Endothelial cell of umbilical vein (primary cell): ENCODE results near the gene LGR4. TPM values are rescaled to one million over a fixed set of nuclear protein-coding genes. Genes with fewer than 3 reads are reported as not detected.

ENCODE experiments used
- BruUV-seq: library from RNA; stranded (reverse); fragments of 400-500 nt; replicated peaks from 2 replicates; lab custom pipeline; 2021; lab: Mats Ljungman, UMichigan
- CTCF ChIA-PET: fragments of 300-600, 350-600 bp; sonication (Branson Sonifier 250); formaldehyde crosslinking; loops from one replicate; lab custom pipeline; 2021; ENCODE audit warnings: antibody characterized with exemption, inconsistent platforms; lab: Charles Lee
- POLR2A ChIA-PET: fragments of 300-600, 350-600 bp; sonication (Branson Sonifier 250); formaldehyde crosslinking; loops from one replicate; lab custom pipeline; 2021; ENCODE audit warnings: antibody characterized with exemption, inconsistent platforms; lab: Charles Lee
- DNase-seq: peaks from one replicate; pipeline ENCODE4 v3.0.0-alpha.2; 2011; ENCODE audit warnings: low read depth, low spot score
- FAIRE-seq: peaks from 2 replicates; lab custom pipeline; 2011; peaks lifted over from hg19 to GRCh38; lab: Jason Lieb, UNC
- H2AFZ ChIP-seq: 2 replicates; pipeline ENCODE4 v1.6.0; 2012; ENCODE audit warnings: low read depth, low read length, control low read depth, inconsistent platforms
- H3K27ac ChIP-seq: 2 replicates; pipeline ENCODE4 v1.5.1; 2011; ENCODE audit warnings: low read depth, mild to moderate bottlenecking, control low read depth, low read length, moderate library complexity; ENCODE audit not compliant: insufficient read depth
- H3K27me3 ChIP-seq, 2 experiments: 2 replicates each; pipeline versions ENCODE4 v1.6.0 to v1.6.1; 2011; ENCODE audit warnings: low read length in 2 of 2, mixed read lengths in 1 of 2; ENCODE audit not compliant: control insufficient read depth in 2 of 2, insufficient read depth in 2 of 2
- H3K36me3 ChIP-seq, 2 experiments: 2 replicates in 1 of 2; 3 replicates in 1 of 2; pipeline ENCODE4 v1.5.1; 2011; ENCODE audit warnings: low read length in 2 of 2, mild to moderate bottlenecking in 1 of 2, moderate library complexity in 1 of 2; ENCODE audit not compliant: control insufficient read depth in 2 of 2, insufficient read depth in 2 of 2; ENCODE audit errors: extremely low read depth in 1 of 2
- H3K4me1 ChIP-seq: 3 replicates; pipeline ENCODE4 v1.5.1; 2011; ENCODE audit warnings: mild to moderate bottlenecking, low read length; ENCODE audit not compliant: control insufficient read depth, insufficient read depth; ENCODE audit errors: extremely low read depth
- H3K4me2 ChIP-seq: 2 replicates; pipeline ENCODE4 v1.6.1; 2011; ENCODE audit warnings: low read length, control low read depth, mixed read lengths; ENCODE audit not compliant: insufficient read depth
- H3K4me3 ChIP-seq, 3 experiments: fragments of 200-600 bp in 1 of 3; sonication (generic), shearing (Covaris generic) in 1 of 3; replicated peaks in 1 of 3; 2 replicates each; pipeline ENCODE4 v1.5.1; 2011 to 2016; ENCODE audit warnings: control low read depth in 3 of 3, low read length in 3 of 3, mild to moderate bottlenecking in 2 of 3, inconsistent platforms in 1 of 3, low read depth in 1 of 3, moderate library complexity in 1 of 3; ENCODE audit not compliant: insufficient read depth in 1 of 3
- H3K79me2 ChIP-seq: 2 replicates; pipeline ENCODE4 v1.6.0; 2012; ENCODE audit warnings: low read length, inconsistent platforms; ENCODE audit not compliant: control insufficient read depth, insufficient read depth
- H3K9ac ChIP-seq: replicated peaks from 2 replicates; pipeline ENCODE3; 2011; ENCODE audit warnings: low read length, control low read depth; ENCODE audit not compliant: insufficient read depth; ENCODE audit errors: extremely low read depth
- H3K9me1 ChIP-seq: replicated peaks from 3 replicates; pipeline ENCODE4 v1.6.0; 2011; ENCODE audit warnings: mild to moderate bottlenecking, low read length; ENCODE audit not compliant: control insufficient read depth, insufficient read depth; ENCODE audit errors: extremely low read depth
- H3K9me3 ChIP-seq: replicated peaks from 2 replicates; pipeline ENCODE4 v1.5.1; 2012; ENCODE audit warnings: low read length, inconsistent platforms; ENCODE audit not compliant: control insufficient read depth, insufficient read depth
- H4K20me1 ChIP-seq: replicated peaks from 2 replicates; pipeline ENCODE3; 2011; ENCODE audit warnings: mild to moderate bottlenecking, low read length; ENCODE audit not compliant: control insufficient read depth, insufficient read depth; ENCODE audit errors: extremely low read depth
- CTCF ChIP-seq, 2 donors: IDR thresholded peaks; 1 replicate in 1 of 2; 2 replicates in 1 of 2; pipeline ENCODE4 v1.5.1; 2011; ENCODE audit warnings: low read length in 2 of 2, mild to moderate bottlenecking in 2 of 2, moderate library complexity in 2 of 2, control low read depth in 1 of 2, inconsistent platforms in 1 of 2, low read depth in 1 of 2; ENCODE audit not compliant: insufficient read depth in 1 of 2; ENCODE audit errors: extremely low read depth in 1 of 2
- EZH2 ChIP-seq: IDR thresholded peaks from 2 replicates; pipeline ENCODE4 v1.6.1; 2012; ENCODE audit warnings: borderline replicate concordance, low read depth, mild to moderate bottlenecking, moderate library complexity, low read length, inconsistent platforms; ENCODE audit not compliant: severe bottlenecking
- FOS ChIP-seq: IDR thresholded peaks from 2 replicates; pipeline ENCODE4 v1.6.1; 2011; ENCODE audit warnings: mild to moderate bottlenecking, low read length, moderate library complexity, borderline replicate concordance; ENCODE audit not compliant: insufficient read depth
- GATA2 ChIP-seq: IDR thresholded peaks from 2 replicates; pipeline ENCODE4 v1.7.0; 2011; ENCODE audit warnings: low read depth, mild to moderate bottlenecking, moderate library complexity, mixed read lengths, low read length; ENCODE audit not compliant: insufficient read length, insufficient read depth
- JUN ChIP-seq: IDR thresholded peaks from 2 replicates; pipeline ENCODE4 v1.6.1; 2011; ENCODE audit warnings: borderline replicate concordance, low read depth; ENCODE audit not compliant: insufficient read length, insufficient read depth
- MAX ChIP-seq: IDR thresholded peaks from 2 replicates; pipeline ENCODE4 v1.6.1; 2011; ENCODE audit not compliant: insufficient read depth, insufficient read length
- MYC ChIP-seq: IDR thresholded peaks from one replicate; pipeline ENCODE4 v1.6.1; 2011; ENCODE audit warnings: mild to moderate bottlenecking, low read depth, low read length
- POLR2A ChIP-seq: IDR thresholded peaks from 2 replicates; pipeline ENCODE4 v1.6.1; 2012; ENCODE audit warnings: low read depth, mild to moderate bottlenecking, control low read depth, low read length
- POLR2AphosphoS5 ChIP-seq: IDR thresholded peaks from 2 replicates; pipeline ENCODE4 v1.6.1; 2012; ENCODE audit warnings: low read depth, mild to moderate bottlenecking, control low read depth, low read length, moderate library complexity; ENCODE audit not compliant: insufficient read depth
- dilution Hi-C: fragments of 300-500 bp; cut with MboI; formaldehyde crosslinking; loops from one replicate; pipeline ENCODE4 v1.15.0; 2019; ENCODE audit warnings: low sequenced_read_pairs; ENCODE audit not compliant: extremely low pct_ligation_motif_present
- intact Hi-C: fragments of 100-400 bp; cut with micrococcal nuclease; formaldehyde crosslinking; loops from one replicate; pipeline ENCODE4 v1.10.0; 2022
- polyA plus RNA-seq, 4 experiments: library from polyadenylated mRNA; depleted of rRNA in 3 of 4; stranded (reverse) in 3 of 4; unstranded in 1 of 4; fragments of >200 nt; gene quantifications; 2 replicates each; pipeline versions ENCODE4 v1.2.1 to v1.2.3, GENCODE V29; 2011 to 2012; ENCODE audit warnings: missing spikeins in 1 of 4
- total RNA-seq: library from RNA; stranded (reverse); gene quantifications from 2 replicates; pipeline ENCODE4 v1.2.3, GENCODE V29; 2021

Gene LGR4
- total and polyA plus RNA-seq, 2 donors (not counting 3 experiments of a cell fraction or from before 2014, with no cell fraction given): 1.3 to 3.1 TPM

DNA sequence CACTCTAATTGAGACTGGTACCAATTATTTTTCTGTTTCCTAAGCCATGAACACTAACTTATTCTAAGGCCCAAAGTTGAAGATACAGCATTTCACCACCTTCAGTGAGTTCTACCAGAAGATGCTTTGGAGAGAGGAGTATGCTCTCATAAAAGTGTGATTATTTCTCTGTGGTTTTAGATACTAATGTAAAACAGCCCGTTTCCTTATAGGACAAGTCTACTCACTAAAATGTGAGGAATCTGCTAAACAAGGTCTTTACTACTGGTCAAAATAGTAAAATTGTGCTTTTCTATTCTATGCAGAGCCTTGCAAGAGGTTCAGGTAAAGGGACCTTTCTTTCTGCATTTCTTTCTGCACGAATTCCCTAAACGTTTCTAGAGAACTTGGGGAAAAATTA lies 2.4 kb downstream of the LGR4 start:
- Histone ChIP-seq H4K20me1 (no peaks in the 10 kb centered on the region), H3K4me1 (peaks cover 15% of the 10 kb centered on the region), H3K9me1 (no peaks in the 10 kb centered on the region), H3K9me3 (no peaks in the 10 kb centered on the region), H3K4me3 (no peak overlapping the region), H3K9ac (no peak overlapping the region), H3K27ac (no peak overlapping the region), H3K4me2 (no peak overlapping the region), H3K36me3 (no peaks in the 10 kb centered on the region), H3K27me3 (peaks cover 0 to 2% of the 10 kb centered on the region in 2 experiments), H3K79me2 (no peaks in the 10 kb centered on the region), H2AFZ (no peak overlapping the region)
- DNase-seq (no peak), FAIRE-seq (no peak)
- CTCF ChIA-PET: interaction anchor here (0.8 kb wide), 1 partner anchor 15 kb away, joined by 4 read pairs; no protein-coding TSS in a partner anchor
- no TSS peak for BruUV-seq
- POLR2A ChIA-PET: no interaction called here
- dilution Hi-C loops: no loop called here
- TF ChIP-seq FOS: no peak
- no peak for TF ChIP-seq CTCF (IDR thresholded peaks at IDR 0.05; ENCODE audit: extremely low read depth in 1 of 2, insufficient read depth in 1 of 2, low read depth in 1 of 2, low read length in 2 of 2)
- TF ChIP-seq MYC: no peak
- no peak for TF ChIP-seq JUN
- no peak for TF ChIP-seq GATA2
- no peak for TF ChIP-seq POLR2AphosphoS5
- TF ChIP-seq EZH2: no peak
- no peak for TF ChIP-seq MAX
- TF ChIP-seq POLR2A: no peak
- intact Hi-C loops: no loop called here
